Skeletal muscle tissue (tissue), 4 donors: Measurements from ENCODE around the gene ELN. TPM values are rescaled to one million over a fixed set of nuclear protein-coding genes. Genes with fewer than 3 reads are reported as not detected.

Experiments used
- H3K27ac ChIP-seq: one replicate; pipeline ENCODE4 v1.7.0; 2013; ENCODE audit warnings: mild to moderate bottlenecking, low read depth, low read length, inconsistent platforms
- H3K27me3 ChIP-seq, 3 donors: one replicate each; pipeline ENCODE4 v1.7.0; 2013; ENCODE audit warnings: low read length in 3 of 3; ENCODE audit not compliant: control insufficient read depth in 3 of 3, insufficient read depth in 3 of 3
- H3K36me3 ChIP-seq, 3 donors: one replicate each; pipeline ENCODE4 v1.7.0; 2013; ENCODE audit warnings: low read length in 3 of 3; ENCODE audit not compliant: control insufficient read depth in 3 of 3, insufficient read depth in 3 of 3
- H3K4me1 ChIP-seq, 3 donors: one replicate each; pipeline ENCODE4 v1.7.0; 2013; ENCODE audit warnings: low read length in 3 of 3, mild to moderate bottlenecking in 3 of 3; ENCODE audit not compliant: control insufficient read depth in 3 of 3, insufficient read depth in 3 of 3
- H3K4me3 ChIP-seq, 3 donors: one replicate each; pipeline ENCODE4 v1.7.0; 2013; ENCODE audit warnings: low read length in 3 of 3
- H3K9ac ChIP-seq, 3 donors: one replicate each; pipeline ENCODE4 v1.7.0; 2013; ENCODE audit warnings: low read length in 3 of 3, mild to moderate bottlenecking in 3 of 3, moderate library complexity in 2 of 3, low read depth in 1 of 3
- H3K9me3 ChIP-seq, 3 donors: one replicate each; pipeline ENCODE4 v1.7.0; 2013; ENCODE audit warnings: low read length in 3 of 3; ENCODE audit not compliant: control insufficient read depth in 3 of 3
- total RNA-seq: library from RNA; depleted of rRNA; stranded (reverse); fragments of >200 nt; gene quantifications from one replicate; pipeline ENCODE4 v1.2.3, GENCODE V29; 2014
- donor health status: Osteomylitis.

The ELN gene
- total RNA-seq, 1 donor from 2014 or later: 107 TPM

DNA sequence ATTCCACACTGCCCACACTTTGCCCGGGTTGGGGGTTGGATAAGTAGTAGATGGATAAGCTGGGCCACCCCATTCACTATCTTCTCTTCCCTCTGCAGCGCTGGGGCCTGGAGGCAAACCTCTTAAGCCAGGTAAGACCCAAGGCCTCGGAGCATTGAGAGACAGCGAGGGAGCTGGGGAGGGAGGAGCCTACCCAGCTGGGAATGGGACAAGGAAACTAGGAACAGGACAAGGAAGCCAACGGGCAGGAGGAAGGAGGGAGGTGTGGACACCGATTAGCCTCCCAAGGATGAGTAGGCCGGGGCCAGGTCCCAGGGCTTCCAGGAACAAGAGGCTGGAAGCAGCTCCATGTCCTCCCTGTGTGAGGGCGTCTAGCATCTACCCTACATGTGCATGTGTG is 9.6 kb downstream of the ELN start:
- Histone ChIP-seq H3K27me3 (no peaks in the 10 kb centered on the region), H3K27ac (peak overlapping the region; percentile 61), H3K4me3 (no peak overlapping the region), H3K9ac (no peak overlapping the region), H3K4me1 (peaks cover 43 to 53% (median 47%) of the 10 kb centered on the region in 3 donors), H3K9me3 (no peaks in the 10 kb centered on the region), H3K36me3 (peaks cover 0 to 14% (median 5%) of the 10 kb centered on the region in 3 donors)

DNA sequence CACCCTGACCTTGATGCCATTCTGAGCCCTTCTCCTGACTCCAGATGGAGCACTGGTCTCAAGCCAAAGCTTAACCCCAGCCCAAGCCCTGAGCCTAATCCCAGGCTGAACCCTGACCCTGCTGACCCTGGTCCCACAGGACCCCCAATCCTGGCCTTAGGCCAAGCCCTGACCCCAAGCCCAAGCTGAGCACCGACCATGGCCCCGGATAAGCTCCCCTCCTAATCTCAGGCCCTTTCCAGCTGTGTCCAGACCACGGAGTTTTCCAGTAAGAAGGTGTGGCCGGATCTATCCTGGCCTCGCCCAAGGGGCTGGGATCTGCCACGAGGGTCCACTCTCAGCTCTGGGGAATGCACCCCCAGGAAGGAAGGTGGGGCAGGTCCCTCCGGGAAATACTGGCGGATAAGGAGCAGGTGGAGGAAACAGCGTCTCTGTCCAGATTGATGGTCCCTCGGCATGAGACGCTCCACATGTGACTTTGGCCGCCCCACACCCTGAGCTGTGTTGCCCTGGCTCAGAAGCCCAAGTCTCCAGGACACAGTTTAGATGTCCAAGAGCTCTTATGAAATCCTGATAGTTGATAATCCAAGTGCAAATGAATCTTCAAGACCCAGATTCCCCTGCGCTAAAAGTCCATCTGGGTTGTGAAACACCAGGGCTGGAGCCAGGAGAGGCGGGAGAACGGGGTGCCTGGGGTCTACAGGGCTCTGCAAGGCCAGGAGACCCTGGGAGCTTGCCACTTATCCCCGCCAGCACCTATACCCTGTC is 10.4 kb downstream of the ELN start:
- peak overlapping the region in 1 of 3 donors; percentile 6 for H3K4me3 ChIP-seq
- no peaks in the 10 kb centered on the region for H3K9me3 ChIP-seq
- H3K27ac ChIP-seq: peak overlapping the region; percentile 61
- peaks cover 0 to 14% (median 5%) of the 10 kb centered on the region in 3 donors for H3K36me3 ChIP-seq
- peak overlapping the region in 2 of 3 donors; percentile 48 to 57 for H3K9ac ChIP-seq
- H3K4me1 ChIP-seq: peaks cover 36 to 50% (median 39%) of the 10 kb centered on the region in 3 donors
- no peaks in the 10 kb centered on the region for H3K27me3 ChIP-seq

- Histone ChIP-seq H3K4me1 (peaks cover 28 to 40% (median 30%) of the 10 kb centered on the region in 3 donors), H3K9me3 (no peaks in the 10 kb centered on the region), H3K27me3 (no peaks in the 10 kb centered on the region), H3K4me3 (peak overlapping the region in 2 of 3 donors; percentile 32 to 49), H3K27ac (peak overlapping the region; percentile 61), H3K9ac (peak overlapping the region; percentile 6 to 57 (median 43)), H3K36me3 (peaks cover 0 to 14% (median 5%) of the 10 kb centered on the region in 3 donors)
Measured at GRCh38 chr7:74039337-74039736, 11.4 kb downstream of the ELN start.

GRCh38 chr7:74040101-74040790 is 12.3 kb downstream of the ELN start:
- peak overlapping the region; percentile 61 for H3K27ac ChIP-seq

DNA sequence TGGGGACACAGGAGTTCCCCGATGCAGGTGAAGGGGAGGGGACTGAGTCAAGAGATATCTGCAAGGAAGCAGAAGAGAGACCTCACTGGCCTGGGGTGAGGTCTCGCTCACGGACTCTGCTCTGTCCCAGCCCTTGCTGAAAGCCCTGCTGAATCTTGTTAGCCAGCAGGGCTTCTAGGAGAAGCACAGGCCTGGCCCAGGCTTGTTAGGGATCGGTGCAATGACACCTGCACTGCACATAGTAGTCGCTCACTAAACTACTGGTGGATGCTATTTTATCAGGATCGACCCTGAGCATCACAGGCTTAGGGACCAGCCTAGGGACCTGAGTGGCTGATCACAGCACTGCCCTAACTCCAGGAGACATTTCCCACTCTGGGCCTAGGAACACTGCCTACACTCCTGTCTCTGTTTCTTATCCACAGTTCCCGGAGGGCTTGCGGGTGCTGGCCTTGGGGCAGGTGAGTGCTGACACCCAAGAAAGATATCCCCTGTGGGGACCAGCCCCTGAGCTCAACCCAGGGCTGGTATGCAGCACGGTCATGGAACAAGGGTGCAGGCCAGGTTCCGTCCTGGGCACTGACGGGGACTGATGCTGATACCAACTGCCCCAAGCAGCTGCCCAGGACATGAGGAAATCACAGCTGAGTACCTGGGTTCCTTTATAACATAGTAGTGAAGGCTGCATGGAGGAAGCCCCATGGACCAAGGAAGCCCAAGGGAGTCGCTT is 13.0 kb downstream of the ELN start:
- peaks cover 0 to 16% (median 3%) of the 10 kb centered on the region in 3 donors for H3K36me3 ChIP-seq
- H3K9me3 ChIP-seq: no peaks in the 10 kb centered on the region
- no peak overlapping the region for H3K4me3 ChIP-seq
- H3K27me3 ChIP-seq: no peaks in the 10 kb centered on the region
- H3K27ac ChIP-seq: no peak overlapping the region
- H3K4me1 ChIP-seq: peaks cover 28 to 39% (median 29%) of the 10 kb centered on the region in 3 donors
- H3K9ac ChIP-seq: no peak overlapping the region

More at GRCh38 chr7:74040101-74040790, 12.3 kb downstream of the ELN start:
- Histone ChIP-seq H3K9ac (peak overlapping the region in 1 of 3 donors; percentile 57), H3K4me3 (no peak overlapping the region), H3K27me3 (no peaks in the 10 kb centered on the region), H3K4me1 (peaks cover 28 to 39% (median 29%) of the 10 kb centered on the region in 3 donors), H3K9me3 (no peaks in the 10 kb centered on the region), H3K36me3 (peaks cover 0 to 14% (median 5%) of the 10 kb centered on the region in 3 donors)

- H3K27me3 ChIP-seq: no peaks in the 10 kb centered on the region
- H3K4me1 ChIP-seq: peaks cover 21 to 32% (median 24%) of the 10 kb centered on the region in 3 donors
- peak overlapping the region in 1 of 3 donors; percentile 25 for H3K9ac ChIP-seq
- H3K4me3 ChIP-seq: no peak overlapping the region
- H3K27ac ChIP-seq: no peak overlapping the region
- peaks cover 2 to 29% (median 6%) of the 10 kb centered on the region in 3 donors for H3K36me3 ChIP-seq
- no peaks in the 10 kb centered on the region for H3K9me3 ChIP-seq
Measured at GRCh38 chr7:74042746-74043522, 15.0 kb downstream of the ELN start.

GRCh38 chr7:74043523-74043951 is 15.6 kb downstream of the ELN start:
- peaks cover 2 to 29% (median 6%) of the 10 kb centered on the region in 3 donors for H3K36me3 ChIP-seq
- peak overlapping the region in 1 of 3 donors; percentile 25 for H3K9ac ChIP-seq
- H3K27me3 ChIP-seq: no peaks in the 10 kb centered on the region
- H3K9me3 ChIP-seq: no peaks in the 10 kb centered on the region
- H3K4me1 ChIP-seq: peaks cover 15 to 26% (median 18%) of the 10 kb centered on the region in 3 donors
- no peak overlapping the region for H3K27ac ChIP-seq
- H3K4me3 ChIP-seq: no peak overlapping the region

DNA sequence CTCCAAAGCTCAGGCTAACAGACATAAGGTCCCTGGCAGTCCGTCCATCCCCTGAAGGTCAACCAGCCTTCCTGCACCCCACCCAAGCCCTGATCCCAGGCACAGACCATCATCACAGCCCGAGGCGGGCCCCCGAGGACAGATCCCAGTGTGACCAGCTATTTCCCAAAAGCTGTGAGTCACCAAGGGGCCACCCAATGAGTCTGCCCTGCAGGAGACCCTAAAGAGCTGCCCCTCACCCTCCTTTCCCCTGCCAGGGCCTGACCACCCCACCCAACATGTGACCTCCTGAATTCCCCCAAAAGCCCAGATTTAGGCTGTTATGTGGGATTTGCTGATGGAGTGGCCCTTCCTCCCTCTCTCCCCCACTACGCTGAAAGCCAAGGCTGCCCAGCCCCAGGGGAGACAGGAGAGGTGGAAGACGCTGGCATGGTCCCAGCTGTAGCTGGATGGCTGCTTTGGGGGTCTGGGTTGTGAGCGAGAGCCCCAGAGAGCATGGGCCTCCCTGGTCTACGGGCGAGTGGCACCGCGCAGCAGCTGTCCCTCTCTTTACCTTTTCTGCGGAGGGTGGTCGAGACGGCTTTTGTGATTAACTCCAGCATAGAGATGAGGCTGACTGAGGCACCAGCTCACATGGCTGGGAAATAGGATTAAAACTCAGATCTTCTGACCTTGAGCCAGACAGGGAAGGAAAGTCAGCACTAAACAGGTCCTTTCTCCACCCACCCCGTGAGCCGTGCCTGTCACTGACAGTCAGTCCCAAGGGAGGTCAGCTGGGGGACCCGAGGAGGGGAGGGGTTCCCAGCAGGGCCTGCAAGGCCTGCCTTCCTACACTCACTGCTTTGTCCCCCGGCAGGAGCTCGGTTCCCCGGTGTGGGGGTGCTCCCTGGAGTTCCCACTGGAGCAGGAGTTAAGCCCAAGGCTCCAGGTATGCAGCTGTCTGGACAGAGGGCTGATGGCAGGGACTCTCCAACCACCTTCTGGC is 16.7 kb downstream of the ELN start:
- Histone ChIP-seq H3K27ac (no peak overlapping the region), H3K36me3 (peaks cover 6 to 35% (median 14%) of the 10 kb centered on the region in 3 donors)

More for the DNA sequence above, 16.7 kb downstream of the ELN start:
- Histone ChIP-seq H3K9me3 (no peaks in the 10 kb centered on the region), H3K9ac (no peak overlapping the region), H3K4me3 (no peak overlapping the region), H3K27me3 (no peaks in the 10 kb centered on the region), H3K4me1 (peaks cover 4 to 15% (median 6%) of the 10 kb centered on the region in 3 donors)
